Neural crest cell (in vitro differentiated cells): Measurements from ENCODE around the gene GALNT14. TPM values are rescaled to one million over a fixed set of nuclear protein-coding genes. Genes with fewer than 3 reads are reported as not detected.

ENCODE experiments used
- DNase-seq: peaks from one replicate; pipeline ENCODE4 v3.0.0; 2021; ENCODE audit warnings: low read depth, mixed read lengths, low spot score
- H3K27ac Mint-ChIP-seq: one replicate; pipeline ENCODE4 v1.8.0; 2021; ENCODE audit warnings: mild to moderate bottlenecking, mixed read lengths; ENCODE audit not compliant: unreplicated experiment
- H3K27me3 Mint-ChIP-seq: 2 replicates; pipeline ENCODE4 v1.8.0; 2021; ENCODE audit warnings: low read depth, mild to moderate bottlenecking, mixed read lengths
- H3K36me3 Mint-ChIP-seq: 2 replicates; pipeline ENCODE4 v1.8.0; 2021; ENCODE audit warnings: low read depth, mild to moderate bottlenecking, mixed read lengths
- H3K4me1 Mint-ChIP-seq: 2 replicates; pipeline ENCODE4 v1.8.0; 2021; ENCODE audit warnings: mixed read lengths
- H3K4me3 Mint-ChIP-seq: one replicate; pipeline ENCODE4 v1.8.0; 2021; ENCODE audit warnings: mild to moderate bottlenecking, mixed read lengths
- H3K9me3 Mint-ChIP-seq: 2 replicates; pipeline ENCODE4 v1.8.0; 2021; ENCODE audit warnings: mixed read lengths
- total RNA-seq: library from RNA; stranded (reverse); gene quantifications from 2 replicates; pipeline ENCODE4 v1.2.1, GENCODE V29; 2021
- TF ChIP-seq, protein P1 (sequence below): fragments of 200-600 bp; sonication (generic); conservative IDR thresholded peaks from 2 replicates; pipeline ENCODE4 v1.5.0; 2021; ENCODE audit warnings: antibody characterized with exemption, mild to moderate bottlenecking

The GALNT14 gene
- total RNA-seq, 1 donor from 2014 or later = 1.5 TPM

DNA sequence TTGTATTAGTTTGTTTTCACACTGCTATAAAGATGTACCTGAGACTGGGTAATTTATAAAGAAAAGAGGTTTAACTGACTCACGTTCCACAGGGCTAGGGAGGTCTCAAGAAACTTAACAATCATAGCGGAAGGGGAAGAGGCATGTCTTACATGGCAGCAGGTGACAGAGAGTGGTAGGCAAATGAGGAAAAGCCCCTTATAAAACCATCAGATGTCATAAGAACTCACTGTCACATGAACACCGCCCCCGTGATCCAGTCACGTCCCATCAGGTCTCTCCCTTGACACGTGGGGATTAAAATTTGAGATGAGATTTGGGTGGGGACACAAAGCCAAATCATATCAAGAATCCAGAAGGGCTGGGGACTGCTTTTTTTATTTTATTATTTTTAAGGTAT, 120.0 kb downstream of the GALNT14 start:
- TF ChIP-seq, protein P1, sequence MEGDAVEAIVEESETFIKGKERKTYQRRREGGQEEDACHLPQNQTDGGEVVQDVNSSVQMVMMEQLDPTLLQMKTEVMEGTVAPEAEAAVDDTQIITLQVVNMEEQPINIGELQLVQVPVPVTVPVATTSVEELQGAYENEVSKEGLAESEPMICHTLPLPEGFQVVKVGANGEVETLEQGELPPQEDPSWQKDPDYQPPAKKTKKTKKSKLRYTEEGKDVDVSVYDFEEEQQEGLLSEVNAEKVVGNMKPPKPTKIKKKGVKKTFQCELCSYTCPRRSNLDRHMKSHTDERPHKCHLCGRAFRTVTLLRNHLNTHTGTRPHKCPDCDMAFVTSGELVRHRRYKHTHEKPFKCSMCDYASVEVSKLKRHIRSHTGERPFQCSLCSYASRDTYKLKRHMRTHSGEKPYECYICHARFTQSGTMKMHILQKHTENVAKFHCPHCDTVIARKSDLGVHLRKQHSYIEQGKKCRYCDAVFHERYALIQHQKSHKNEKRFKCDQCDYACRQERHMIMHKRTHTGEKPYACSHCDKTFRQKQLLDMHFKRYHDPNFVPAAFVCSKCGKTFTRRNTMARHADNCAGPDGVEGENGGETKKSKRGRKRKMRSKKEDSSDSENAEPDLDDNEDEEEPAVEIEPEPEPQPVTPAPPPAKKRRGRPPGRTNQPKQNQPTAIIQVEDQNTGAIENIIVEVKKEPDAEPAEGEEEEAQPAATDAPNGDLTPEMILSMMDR = no peak
- Mint-ChIP-seq H3K36me3 (no peaks in the 10 kb centered on the region), H3K9me3 (no peaks in the 10 kb centered on the region), H3K4me3 (no peak overlapping the region), H3K4me1 (no peaks in the 10 kb centered on the region), H3K27ac (no peak overlapping the region), H3K27me3 (no peaks in the 10 kb centered on the region)
- DNase-seq = no peak

DNA sequence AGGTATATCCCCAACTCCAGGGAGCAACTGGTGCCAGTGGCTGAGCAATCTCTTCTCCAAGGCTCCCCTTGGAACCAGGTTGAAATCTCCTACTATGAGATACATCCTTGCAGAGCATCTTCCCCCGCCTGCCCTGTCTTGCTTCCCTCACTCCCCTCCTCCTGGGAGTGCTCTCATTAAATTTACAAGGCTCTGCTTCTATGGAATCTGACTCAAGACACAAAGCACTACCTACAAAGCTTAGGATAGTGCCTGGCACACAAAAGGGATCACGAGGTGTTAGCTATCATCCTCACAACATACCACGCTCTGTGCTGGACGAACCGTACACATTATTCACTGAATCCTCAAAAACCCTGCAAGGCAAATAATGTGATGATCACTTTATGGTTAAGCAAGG, 121.6 kb downstream of the GALNT14 start:
- peaks cover 5% of the 10 kb centered on the region for H3K4me1 Mint-ChIP-seq
- no peaks in the 10 kb centered on the region for H3K27me3 Mint-ChIP-seq
- H3K36me3 Mint-ChIP-seq = no peaks in the 10 kb centered on the region
- no peak overlapping the region for H3K27ac Mint-ChIP-seq
- no peaks in the 10 kb centered on the region for H3K9me3 Mint-ChIP-seq
- TF ChIP-seq, protein P1 = no peak
- DNase-seq = no peak
- no peak overlapping the region for H3K4me3 Mint-ChIP-seq

GRCh38 chr2:31014516-31014915, 123.7 kb downstream of the GALNT14 start:
- Mint-ChIP-seq H3K9me3 (peaks cover 2% of the 10 kb centered on the region), H3K27me3 (peaks cover 3% of the 10 kb centered on the region), H3K36me3 (no peaks in the 10 kb centered on the region), H3K27ac (no peak overlapping the region), H3K4me3 (no peak overlapping the region), H3K4me1 (peaks cover 5% of the 10 kb centered on the region)
- TF ChIP-seq, protein P1 = no peak
- DNase-seq = no peak

GRCh38 chr2:31013301-31013700, 124.9 kb downstream of the GALNT14 start:
- H3K4me1 Mint-ChIP-seq = peaks cover 5% of the 10 kb centered on the region
- no peak overlapping the region for H3K27ac Mint-ChIP-seq
- DNase-seq = no peak
- TF ChIP-seq, protein P1 = no peak
- peaks cover 7% of the 10 kb centered on the region for H3K27me3 Mint-ChIP-seq
- no peaks in the 10 kb centered on the region for H3K36me3 Mint-ChIP-seq
- H3K4me3 Mint-ChIP-seq = no peak overlapping the region
- H3K9me3 Mint-ChIP-seq = peaks cover 2% of the 10 kb centered on the region

GRCh38 chr2:31012406-31012805, 125.8 kb downstream of the GALNT14 start:
- peaks cover 2% of the 10 kb centered on the region for H3K9me3 Mint-ChIP-seq
- H3K27ac Mint-ChIP-seq = no peak overlapping the region
- peaks cover 10% of the 10 kb centered on the region for H3K27me3 Mint-ChIP-seq

More at GRCh38 chr2:31012406-31012805, 125.8 kb downstream of the GALNT14 start:
- Mint-ChIP-seq H3K4me1 (peaks cover 5% of the 10 kb centered on the region), H3K4me3 (no peak overlapping the region), H3K36me3 (no peaks in the 10 kb centered on the region)
- TF ChIP-seq, protein P1 = no peak
- no peak for DNase-seq
